GM19025 (cell line): ENCODE measurements around the gene FOXP1.
A peak's percentile ranks its signal among the peaks of the same experiment; 100 is the strongest.

ENCODE experiments used
- ATAC-seq: cut with Tn5 transposase; IDR thresholded peaks from one replicate; pipeline ENCODE4 v1.9.1; 2021; ENCODE audit warnings: mild to moderate bottlenecking, low read depth, moderate library complexity; ENCODE audit not compliant: unreplicated experiment

Gene FOXP1

DNA sequence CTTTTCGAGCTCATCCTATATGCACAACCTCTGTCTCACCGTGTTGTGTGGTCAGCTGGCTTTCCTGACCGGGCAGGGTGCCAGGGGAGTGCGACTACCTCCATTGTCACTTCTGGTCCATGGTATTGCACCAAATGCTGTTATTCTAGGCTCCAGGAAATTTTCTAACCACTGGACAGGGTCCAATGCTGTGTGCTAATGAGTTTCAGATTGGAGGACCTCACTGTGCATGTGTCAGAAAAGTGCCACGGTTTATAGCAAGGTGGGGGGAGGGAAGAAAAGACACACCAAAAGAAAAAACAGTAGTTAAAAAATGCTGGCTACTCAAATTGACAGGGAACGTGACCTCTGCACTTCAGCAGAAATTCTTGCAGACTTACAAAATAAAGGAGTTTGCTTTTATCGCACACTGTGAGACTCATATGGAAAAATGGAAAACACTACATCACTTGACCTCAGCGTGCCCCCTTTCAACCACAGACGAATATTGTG, 480.1 kb downstream of the FOXP1 start:
- ATAC-seq = no peak

DNA sequence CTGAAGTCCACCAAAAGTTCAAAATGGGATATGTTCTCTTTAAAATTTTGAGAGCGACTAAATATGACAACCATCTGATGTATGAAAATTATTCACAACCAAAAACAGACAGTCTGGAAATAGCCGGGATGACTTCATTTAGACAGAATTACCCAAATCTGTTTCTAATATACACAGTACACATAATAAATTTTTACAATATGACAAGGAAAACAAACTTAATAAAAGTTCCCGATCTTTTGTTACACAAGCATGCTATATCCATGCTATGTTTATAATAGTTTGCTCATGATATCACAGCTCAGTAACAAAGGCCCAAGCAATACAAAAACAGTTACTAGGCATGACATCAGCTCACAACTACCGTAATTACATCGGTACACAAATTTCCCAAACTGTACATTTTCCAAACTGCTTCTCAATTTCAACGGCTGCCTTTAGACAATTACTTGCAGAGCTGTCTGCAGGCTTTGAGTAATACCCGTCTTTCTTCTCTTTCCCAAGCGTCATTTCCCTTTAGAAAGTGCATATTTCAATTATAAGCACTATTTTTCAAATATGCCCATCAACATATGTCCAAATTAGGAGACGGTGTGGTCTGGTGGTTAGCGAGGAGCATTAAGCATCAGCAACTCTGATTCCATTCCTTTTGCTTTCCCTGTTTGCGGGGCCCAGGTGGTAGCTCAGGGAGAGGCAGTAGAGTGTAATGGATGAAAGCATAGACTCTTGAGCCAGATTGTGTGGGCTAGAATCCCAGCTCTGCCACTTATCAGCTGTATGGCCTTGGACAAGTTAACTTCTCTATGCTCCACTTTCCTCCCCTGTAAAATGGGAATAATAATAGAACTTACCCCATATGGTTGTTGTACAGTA, 481.2 kb downstream of the FOXP1 start:
- ATAC-seq = no peak

DNA sequence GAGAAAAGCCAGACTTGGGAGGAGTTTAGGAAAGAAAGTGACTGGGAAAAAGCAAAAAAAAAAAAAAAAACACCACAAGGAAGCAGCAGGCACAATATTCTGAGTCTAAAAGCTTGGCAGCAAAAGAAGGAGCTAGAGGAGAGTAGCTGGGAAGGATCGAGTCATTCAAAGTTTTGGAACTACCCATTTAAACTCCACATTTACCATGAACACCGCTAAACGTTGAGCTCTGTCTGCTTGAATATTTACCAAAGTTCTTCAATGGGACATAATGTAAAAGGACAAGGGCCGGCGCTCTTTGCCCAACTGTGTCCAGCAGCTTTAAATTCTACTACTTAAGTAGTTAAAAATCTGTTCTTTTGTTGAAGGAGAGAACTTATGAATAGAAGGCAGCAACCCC, 481.9 kb downstream of the FOXP1 start:
- no peak for ATAC-seq

- no peak for ATAC-seq
These were observed 482.5 kb downstream of the FOXP1 start for GRCh38 chr3:71101014-71101413.

DNA sequence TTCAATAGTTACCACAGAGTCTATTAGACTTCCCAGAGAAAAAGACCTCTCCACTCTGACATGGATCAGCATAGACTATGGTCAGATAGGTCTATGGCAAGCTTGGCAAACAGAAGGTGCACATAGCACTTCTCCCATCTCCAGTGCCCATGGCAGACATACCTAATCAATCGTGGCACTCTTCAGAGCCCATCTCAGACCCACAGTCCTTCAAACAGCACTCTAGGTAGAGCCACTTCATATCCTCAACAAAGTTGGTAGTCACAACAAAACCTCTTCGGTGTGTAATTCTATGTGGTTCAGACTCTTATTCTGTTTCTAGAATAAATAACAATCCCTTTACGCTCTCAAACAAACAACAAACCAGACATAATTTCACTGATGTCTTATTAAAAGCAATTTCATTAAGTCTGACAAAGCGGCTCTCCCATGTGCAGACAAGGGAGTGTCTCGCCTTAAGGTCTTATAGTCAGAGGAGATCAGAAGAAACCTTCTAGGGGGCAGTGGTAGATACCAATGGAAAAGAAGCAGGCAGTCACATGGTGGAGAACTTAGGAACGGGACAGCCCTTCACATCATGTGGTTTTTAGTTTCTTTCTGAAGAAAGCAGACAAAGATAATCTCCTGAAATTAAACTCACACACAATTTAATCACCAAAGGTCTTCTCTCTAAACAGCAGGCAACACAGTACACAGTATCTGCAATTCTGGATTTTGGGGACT, 483.4 kb downstream of the FOXP1 start:
- no peak for ATAC-seq

DNA sequence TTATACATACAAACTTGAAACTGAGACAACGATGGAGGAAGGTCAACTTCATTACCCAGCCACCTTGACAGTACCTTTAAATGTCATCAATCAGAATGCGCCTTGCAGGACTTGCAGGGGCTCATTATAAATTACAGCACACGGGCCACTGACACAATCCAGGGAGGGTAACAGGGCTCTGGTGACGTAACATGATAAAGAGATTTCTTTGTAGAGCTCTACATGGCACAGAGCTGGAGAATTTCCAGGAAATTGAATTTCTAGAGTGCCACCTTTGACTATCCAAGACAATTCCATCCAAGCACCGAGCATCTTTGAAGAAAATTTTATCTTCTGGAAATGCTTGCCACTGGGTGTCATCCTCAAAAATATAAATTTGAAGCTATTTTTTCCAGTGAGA, 486.0 kb downstream of the FOXP1 start:
- no peak for ATAC-seq

DNA sequence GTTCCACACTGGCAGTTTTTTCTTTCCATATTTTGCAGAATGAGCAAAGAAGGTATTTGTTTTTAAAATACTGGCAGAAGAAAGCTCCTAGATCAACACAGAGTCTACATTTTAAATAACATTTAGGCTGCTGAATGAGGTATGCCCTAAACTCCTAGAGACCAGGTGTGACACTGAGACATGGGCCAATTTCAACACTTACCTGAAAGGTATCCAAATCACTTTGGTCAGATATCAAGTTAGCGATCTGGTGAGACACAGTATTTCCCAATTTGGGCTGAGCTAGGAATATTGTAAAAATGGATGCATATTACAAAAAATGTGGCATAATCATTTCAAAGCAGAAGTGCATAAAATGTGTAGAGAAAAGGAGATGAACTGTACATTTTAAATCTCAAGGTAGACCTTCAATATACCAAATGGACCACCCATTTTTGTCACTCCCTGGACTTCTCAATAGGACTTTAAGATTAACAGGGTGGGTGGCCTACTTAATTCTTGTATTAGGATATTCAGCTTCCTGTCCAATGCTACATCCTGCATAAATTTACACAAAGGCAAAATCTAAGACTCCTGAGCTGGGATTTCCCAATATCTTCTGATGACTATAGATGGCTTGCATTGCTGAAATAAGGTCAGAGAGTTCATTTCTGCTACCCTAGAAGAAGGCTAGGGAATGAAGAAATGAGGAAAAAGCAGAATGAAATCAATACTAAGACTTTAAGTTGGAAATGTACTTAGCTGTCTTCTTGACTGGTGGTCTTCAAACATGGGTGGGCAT, 487.8 kb downstream of the FOXP1 start:
- ATAC-seq = no peak

DNA sequence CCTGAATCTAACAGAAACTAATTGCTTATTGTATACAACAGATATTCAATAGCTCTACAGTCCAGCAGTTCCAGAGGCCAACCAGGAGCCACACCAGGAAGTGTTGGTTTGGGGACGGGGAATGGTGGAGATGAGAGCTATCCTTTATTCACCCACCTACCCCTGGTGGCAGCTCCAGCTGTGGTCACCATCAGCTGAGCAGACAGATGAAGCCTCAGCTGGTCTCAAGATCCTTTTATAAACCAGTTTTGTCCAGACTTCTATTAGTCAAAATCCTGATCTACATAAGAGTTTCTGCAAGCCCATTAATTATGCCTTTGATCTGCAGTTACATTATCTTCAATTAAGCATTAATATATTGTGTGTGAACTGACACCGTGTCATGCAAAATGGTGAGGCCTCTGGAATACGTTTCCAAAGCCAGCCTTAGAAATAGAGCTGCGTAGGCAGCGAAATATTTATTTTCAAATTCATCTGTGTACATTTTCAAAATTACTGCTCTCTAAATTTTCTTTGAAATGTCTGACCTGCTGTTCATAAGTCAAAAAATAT, 488.8 kb downstream of the FOXP1 start:
- no peak for ATAC-seq

DNA sequence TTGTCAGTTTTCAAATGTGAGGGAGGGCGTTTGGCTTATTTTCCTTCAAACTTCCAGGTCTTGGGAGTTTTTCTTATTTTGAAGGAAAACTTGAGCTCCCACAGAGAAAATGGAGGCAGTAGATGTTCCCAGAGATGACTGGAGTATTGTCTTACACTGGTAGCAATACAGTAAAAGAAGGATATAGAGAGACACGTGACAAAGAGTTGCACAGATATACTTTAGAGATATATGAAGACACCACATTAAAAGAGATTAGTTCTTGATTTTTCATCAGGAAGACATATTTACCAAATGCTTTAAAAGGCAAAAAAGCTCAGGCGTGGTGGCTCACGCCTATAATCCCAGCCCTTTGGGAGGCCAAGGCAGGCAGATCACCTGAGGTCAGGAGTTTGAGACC, 490.9 kb downstream of the FOXP1 start:
- no peak for ATAC-seq

GRCh38 chr3:71090207-71090606, 493.3 kb downstream of the FOXP1 start:
- ATAC-seq = no peak

GRCh38 chr3:71089271-71089847, 494.2 kb downstream of the FOXP1 start:
- no peak for ATAC-seq

GRCh38 chr3:71088742-71089141, 494.8 kb downstream of the FOXP1 start:
- no peak for ATAC-seq

GRCh38 chr3:71088019-71088708, 495.4 kb downstream of the FOXP1 start:
- ATAC-seq = no peak

- ATAC-seq = peak; percentile 89
These were observed 496.1 kb downstream of the FOXP1 start for GRCh38 chr3:71087143-71088018.

DNA sequence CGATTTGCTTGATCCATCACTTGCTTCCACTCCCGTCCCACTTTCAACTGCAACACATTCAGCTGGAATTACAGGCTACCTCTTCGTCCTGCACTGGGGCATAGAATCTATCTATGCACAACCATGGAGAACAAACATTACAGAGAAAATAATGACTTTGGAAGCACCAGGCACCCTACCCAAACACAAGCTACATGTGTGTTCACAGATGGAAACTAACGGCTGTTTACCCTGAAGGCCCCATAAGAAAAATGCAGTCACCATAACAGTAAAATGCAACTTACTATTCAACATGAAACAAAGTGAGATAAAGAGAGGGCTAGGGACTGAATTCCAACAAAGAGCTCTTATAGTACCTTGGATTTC, 496.8 kb downstream of the FOXP1 start:
- ATAC-seq = no peak

- peak; percentile 17 for ATAC-seq
These were observed 499.8 kb downstream of the FOXP1 start for GRCh38 chr3:71083726-71084131.

DNA sequence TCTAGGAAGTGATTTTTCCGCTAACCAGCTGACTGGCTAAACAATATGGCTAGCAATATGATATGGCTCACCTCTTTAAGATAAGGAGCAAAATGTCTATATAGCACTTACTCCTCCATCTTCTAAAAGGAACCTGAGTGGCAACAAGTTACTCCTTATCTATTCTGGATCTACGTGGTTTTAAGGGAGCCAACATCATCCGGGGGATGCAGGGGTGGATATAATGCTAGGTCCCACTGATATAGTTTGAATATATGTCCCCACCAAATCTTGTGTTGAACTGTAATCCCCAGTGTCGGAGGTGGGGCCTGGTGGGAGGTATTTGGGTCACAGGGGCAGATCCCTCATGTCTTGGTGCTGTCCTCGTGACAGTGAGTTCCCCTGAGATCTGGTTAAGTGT, 500.7 kb downstream of the FOXP1 start:
- ATAC-seq = no peak

- no peak for ATAC-seq
These were observed 502.9 kb downstream of the FOXP1 start for GRCh38 chr3:71080517-71081083.
